A673 (cell line): ENCODE data around the gene UBE2J2.

Source experiments
- EZH2 ChIP-seq: fragments of 200-600 bp; sonication (generic); IDR thresholded peaks from 2 replicates; pipeline ENCODE4 v1.6.1; 2017; ENCODE audit warnings: borderline replicate concordance, low read depth, mild to moderate bottlenecking, mixed read lengths, antibody characterized with exemption, low read length; ENCODE audit not compliant: poor library complexity, severe bottlenecking
- TF ChIP-seq, protein P1 (sequence below): fragments of 300-800, 200-600 bp; sonication (generic); conservative IDR thresholded peaks from 2 replicates; pipeline ENCODE4 v1.5.1; 2017; ENCODE audit warnings: low read depth, mild to moderate bottlenecking, antibody characterized with exemption, low read length, moderate library complexity, mixed read lengths

DNA sequence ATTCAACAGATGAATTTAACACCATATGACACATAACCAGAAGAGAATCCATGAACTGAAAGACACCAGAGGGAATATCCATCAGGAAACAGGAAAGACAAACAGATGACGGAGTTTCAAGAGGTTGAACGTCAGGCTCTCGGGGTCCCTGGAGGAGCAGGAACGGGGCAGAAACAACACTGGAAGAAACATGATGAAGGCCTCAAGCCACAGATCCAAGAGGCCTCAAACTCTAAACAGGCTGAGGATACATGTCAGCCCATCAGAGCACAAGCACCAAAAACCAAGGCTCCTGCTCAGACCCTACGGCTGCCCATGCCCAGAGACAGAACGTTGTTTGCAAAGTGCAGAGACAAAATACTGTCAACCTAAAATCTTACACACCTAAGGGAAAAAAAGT, 43.8 kb upstream of the UBE2J2 start:
- TF ChIP-seq, protein P1, sequence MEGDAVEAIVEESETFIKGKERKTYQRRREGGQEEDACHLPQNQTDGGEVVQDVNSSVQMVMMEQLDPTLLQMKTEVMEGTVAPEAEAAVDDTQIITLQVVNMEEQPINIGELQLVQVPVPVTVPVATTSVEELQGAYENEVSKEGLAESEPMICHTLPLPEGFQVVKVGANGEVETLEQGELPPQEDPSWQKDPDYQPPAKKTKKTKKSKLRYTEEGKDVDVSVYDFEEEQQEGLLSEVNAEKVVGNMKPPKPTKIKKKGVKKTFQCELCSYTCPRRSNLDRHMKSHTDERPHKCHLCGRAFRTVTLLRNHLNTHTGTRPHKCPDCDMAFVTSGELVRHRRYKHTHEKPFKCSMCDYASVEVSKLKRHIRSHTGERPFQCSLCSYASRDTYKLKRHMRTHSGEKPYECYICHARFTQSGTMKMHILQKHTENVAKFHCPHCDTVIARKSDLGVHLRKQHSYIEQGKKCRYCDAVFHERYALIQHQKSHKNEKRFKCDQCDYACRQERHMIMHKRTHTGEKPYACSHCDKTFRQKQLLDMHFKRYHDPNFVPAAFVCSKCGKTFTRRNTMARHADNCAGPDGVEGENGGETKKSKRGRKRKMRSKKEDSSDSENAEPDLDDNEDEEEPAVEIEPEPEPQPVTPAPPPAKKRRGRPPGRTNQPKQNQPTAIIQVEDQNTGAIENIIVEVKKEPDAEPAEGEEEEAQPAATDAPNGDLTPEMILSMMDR = no peak
- TF ChIP-seq EZH2 = no peak
